Central memory CD4-positive, alpha-beta T cell (primary cell): Measurements from ENCODE around the gene DMC1.

Source experiments
- DNase-seq: peaks from one replicate; pipeline ENCODE4 v3.0.0; 2022

The DMC1 gene

DNA sequence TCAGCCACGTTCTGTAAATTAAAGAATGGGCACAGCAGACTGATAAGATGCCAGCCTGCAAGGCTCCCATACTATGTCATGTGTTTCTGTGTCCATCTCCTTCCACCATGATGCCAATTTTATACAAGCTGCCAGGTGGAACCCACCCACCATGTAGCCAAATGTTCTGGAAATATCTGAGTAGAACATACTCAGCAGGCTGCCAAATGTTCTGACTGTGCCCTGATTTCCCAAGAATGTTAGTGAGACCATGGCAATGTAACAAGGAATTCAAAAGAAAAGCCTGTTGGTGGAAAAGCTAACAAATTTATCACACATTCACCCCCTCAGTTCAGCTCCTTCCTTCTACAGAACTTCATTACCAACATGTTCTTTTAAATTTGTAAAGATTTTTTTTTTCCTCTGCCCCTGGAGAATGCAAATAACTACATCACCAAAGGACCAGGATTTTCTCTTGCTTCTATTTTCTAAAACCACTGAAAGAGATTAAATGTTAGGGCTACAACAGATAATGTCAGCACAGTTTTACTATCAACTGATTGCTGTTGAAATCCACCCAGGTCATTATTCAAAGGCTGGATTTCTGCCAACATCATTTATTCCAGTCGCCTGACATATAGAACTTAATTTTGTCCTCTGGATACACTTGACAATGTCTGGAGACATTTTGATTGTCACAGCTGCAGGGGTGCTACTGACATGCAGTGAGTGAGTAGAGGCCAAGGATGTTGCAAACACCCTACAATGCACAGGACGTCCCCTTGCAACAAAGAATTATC, 3.1 kb downstream of the DMC1 start:
- DNase-seq, result no peak

DNA sequence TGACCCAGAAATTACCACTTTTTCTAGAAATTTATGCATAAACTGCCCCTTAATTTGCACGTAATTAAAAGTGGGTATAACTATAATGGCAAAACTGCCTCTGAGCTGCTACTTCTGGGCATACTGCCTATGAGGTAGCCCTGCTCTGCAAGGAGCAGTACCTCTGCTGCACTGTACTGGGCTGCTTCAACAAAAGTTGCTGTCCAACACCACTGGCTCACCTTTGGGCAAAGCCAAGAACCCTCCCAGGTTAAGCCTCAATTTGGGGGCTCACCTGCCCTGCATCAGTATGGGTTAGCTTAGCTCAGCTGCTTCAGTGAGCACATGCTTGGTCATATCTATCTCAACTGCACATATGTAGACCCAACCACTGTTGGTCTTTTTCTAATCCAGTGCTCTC, 4.5 kb downstream of the DMC1 start:
- DNase-seq, result no peak

DNA sequence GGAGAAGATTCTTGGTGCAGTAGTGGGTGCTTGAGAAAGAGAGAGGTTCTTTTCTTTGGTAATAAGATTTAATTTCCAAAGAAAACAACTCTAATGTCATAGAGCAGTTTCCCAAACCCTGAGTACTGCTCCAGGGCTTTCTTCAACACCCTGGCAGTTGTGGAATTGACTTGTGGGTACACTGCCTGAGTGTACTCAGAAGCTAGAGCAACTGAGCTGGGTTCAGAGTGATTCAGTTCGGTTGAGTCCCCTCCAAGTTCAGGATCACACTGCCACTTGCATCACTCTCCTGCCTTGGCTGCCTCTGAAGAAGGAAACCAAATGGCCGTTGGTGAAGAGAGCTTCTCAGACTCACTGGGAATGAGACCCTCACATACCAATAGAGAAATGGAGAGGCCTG, 5.3 kb downstream of the DMC1 start:
- no peak for DNase-seq

DNA sequence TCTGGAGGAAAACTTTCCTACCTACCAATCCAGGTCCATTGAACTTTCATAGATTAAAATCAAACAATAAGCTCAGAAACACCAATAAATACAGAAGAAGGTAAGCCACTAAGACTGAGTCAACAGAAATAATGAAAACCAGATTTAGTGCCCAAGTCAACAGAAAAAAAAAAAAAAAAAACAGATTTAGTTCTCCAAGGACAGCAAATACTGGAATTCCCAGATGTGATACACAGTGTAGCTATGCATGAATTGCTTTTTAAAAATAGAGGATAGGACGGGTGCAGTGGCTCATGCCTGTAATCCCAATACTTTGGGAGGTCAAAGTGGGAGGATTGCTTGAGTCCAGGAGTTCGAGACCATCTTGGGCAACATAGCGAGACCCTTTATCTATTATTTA, 15.7 kb downstream of the DMC1 start:
- DNase-seq, result no peak

DNA sequence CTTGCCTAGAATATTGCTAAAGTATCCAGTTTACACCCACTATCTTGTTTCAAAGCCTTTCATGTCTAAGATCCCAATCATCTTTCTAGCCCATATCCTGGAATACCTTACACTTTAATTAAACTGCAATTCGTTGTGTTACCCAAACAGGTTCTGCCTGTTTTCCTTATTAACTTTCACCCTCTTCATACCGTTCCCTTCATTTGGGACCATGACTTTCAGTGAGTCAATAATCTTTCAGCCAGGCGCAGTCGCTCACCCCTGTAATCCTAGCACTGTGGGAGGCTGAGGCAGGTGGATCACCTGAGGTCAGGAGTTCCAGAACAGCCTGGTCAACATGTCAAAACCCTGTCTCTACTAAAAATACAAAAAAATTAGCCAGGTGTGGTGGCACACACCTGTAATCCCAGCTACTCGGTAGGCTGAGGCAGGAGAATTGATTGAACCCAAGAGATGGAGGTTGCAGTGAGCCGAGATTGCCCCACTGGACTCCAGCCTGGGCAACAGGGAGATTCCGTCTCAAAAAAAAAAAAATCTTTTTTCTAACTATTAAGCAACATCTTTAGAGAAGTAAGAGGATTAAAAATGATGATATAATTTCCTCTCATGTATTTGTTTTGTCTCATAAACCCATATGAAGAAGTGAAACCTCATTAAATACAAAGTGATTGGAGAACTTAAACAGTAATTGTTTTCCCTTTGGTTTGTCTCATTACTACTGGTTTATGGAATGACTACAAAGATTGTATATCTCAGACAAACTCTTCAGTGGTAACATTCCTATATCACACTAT, 20.7 kb downstream of the DMC1 start:
- DNase-seq, result no peak

DNA sequence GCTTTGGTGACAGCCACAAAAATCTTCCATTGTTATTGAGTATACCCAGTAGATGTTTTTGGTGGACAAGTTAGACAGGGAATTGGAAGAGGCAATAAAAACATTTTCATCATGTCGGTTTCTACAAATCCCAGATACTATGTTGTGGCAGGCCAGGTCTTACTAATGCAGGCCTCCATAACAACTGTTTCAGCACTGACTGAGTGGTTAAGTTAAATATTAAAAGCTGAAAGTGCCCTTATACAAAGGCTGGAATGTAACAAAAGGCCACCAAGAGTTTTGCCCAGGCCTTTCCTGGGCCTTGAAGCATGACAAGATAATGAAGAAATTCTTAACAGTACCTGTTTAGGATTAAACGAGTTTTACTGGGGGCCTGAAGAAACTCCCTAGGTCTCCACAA, 29.3 kb downstream of the DMC1 start:
- no peak for DNase-seq

DNA sequence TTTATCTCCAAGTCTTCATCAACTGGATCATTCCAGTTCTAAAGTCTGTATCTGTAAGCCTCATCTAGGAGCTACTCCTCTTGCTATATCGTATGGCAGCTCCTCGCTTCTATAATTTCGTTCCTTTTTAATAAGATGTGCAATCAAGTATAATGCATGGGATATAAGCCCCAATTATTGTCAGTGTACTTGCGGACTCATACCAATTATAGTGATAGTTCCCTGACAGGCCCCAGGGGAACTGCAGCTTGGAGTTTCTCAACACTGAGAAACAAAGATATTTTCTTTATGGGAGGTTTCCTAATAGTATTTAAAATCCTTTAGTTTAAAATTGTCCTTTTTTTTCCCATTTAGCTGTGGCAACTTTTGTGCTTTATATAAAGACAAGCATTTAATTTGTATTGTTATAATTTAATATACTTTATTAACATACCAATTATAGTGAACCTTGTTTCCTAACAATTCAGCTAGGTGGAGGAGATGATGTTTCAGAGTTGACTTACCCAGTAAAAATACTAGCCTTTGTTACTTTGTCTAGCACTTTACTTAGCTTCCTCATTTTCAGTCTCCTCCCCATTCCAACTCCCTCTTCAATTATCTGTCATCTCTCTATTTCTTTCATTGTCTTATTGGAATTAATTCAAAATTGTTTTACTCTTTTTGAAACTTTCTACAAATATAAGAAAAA, 38.6 kb downstream of the DMC1 start:
- no peak for DNase-seq

DNA sequence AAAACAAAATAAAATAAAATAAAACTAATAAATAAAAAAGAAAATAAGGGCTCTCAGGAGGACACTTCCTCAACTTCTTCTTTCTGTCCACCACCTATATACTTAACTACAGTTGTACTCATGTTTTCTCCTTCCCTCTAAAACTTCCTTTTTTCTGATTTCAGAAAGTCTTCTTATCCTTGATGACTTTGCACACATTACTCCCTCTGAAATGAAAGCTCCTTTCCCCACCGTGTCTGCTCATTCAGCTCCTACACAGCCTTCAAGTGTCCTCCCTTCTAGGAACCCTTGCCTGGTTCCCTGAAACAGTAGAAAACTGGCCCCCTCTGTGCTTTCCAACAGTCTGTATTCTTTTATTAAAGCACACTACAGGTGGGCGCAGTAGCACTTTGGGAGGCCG, 45.6 kb downstream of the DMC1 start:
- no peak for DNase-seq

DNA sequence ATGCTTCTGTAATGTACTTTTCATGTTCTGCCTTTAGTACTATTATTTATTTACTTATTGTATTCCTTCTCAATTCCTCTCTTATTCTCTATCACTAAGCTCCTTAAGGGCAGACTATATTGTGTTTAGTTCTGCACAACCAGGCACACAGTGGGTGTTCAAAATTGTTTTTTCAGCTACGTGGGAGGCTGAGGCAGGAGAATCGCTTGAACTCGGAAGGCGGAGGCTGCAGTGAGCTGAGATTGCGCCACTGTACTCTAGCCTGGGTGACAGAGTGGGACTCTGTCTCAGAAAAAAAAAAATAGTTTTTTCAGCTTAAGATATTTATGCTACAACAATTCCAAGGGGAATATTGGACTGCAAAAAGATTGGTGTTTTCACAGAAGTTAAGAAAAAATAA, 46.5 kb downstream of the DMC1 start:
- DNase-seq, result no peak

DNA sequence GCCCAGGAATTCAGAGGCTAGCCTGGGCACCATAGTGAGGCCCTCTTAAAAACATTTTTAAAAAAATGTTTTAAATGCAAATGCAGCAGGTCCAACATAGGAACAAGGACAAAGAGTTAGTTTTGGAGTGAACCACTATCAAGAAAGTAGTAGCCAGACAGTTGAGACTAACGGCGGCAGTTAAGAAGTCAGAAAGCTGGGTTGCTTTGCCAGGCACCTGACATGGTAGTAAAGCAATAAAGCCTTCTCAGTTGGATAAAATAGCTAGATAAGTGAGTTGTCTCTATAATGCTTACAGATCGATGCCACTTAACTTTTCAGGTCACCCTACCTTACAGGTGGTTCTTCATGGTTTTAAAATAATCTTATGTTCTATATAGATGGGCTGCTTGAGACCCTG, 47.0 kb downstream of the DMC1 start:
- DNase-seq, result no peak

DNA sequence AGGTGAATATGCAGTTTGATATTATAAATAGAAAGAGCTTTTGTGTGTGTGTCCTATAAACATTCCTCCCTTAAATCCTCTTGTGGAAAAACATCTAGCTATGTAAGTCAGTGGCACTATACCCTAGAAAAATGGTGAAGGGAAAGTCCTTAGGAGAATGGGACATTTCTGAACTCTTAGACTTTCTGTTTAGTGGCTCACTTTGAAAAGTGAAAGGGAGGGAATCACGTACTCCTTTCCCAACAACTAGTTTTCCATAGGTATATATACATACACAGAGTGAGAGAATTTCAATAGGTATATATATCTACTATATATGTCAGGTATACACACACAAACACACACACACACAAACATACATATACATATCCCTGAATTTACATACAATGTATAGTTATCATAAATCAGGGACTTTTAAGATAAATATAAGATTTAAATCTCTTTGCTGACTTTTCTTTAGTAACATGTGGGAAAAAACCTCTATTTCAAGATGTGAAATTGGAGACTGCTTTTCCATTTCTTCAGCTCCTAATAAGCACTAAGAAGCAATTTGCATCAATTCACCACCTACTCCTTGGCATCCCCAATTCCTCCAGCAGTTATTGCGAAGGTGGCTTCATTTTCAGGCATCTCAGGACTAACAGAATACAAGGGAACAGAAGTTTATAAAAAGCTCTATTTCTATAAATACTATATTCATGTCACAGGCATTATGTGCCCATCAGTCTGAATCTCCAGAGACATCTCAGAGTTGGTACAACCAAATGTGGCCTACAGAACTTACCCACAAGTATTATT, 50.3 kb downstream of the DMC1 start:
- DNase-seq, result no peak

DNA sequence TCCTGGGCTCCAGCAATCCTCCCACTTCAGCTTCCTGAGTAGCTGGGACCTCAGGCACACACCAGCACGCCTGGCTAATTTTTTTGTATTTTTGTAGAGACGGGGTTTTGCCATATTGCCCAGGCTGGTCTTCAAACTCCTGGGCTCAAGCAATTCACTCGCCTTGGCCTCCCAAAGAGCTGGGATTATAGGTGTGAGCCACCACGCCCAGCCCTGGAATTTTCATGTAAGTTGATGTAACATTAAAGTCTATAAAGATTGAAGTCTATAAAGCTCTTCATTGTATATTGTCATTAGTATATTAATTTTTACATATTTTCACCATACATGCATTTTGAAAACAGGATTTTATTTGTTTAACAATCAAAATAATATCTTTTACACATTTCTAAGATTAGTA, 51.4 kb downstream of the DMC1 start:
- DNase-seq, result no peak

DNA sequence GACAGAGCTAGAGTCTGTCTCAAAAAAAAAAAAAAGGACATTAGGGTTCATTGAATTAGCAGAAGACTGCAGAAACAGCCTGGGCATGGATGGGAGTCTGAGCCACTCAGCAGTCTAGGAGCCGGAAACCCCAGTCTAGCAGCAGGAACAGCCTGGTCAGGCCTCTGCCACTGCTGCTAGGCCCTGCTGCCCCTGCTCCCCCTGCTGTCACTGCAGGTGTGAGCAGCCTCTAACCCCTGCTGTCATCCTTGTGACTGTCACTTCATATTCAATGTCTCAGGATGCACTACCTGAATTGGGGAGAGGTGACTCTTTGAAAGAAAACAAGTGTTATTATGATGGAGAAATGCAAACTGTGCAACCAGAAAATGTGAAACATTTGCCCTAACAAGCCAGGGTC, 56.9 kb downstream of the DMC1 start:
- peak; percentile 20 for DNase-seq

DNA sequence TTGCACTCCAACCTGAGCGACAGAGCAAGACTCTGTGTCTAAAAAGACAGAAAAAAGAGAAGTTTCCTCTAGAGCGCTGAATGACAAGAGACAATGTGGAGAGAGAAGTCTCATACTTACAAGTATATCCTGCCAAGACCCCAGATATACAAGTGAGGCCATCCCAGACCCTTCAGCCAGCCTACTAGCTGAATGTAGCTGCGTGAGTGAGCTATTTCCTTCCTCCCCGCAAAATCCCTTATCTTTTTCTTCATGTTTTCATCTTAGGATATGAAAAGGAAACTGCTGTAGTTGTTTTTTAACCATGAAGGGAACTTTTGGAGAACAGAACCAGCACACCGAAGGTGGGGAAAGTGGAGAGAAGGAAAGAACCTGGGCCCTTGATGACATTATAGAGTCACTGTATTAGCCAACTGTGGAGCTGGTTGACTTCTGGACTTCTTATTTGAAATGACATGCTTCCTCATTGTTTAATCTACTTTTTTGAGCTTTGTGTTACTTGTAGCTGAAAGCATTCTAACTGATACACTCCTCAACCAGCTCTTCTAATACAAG, 59.5 kb downstream of the DMC1 start:
- DNase-seq, result no peak

DNA sequence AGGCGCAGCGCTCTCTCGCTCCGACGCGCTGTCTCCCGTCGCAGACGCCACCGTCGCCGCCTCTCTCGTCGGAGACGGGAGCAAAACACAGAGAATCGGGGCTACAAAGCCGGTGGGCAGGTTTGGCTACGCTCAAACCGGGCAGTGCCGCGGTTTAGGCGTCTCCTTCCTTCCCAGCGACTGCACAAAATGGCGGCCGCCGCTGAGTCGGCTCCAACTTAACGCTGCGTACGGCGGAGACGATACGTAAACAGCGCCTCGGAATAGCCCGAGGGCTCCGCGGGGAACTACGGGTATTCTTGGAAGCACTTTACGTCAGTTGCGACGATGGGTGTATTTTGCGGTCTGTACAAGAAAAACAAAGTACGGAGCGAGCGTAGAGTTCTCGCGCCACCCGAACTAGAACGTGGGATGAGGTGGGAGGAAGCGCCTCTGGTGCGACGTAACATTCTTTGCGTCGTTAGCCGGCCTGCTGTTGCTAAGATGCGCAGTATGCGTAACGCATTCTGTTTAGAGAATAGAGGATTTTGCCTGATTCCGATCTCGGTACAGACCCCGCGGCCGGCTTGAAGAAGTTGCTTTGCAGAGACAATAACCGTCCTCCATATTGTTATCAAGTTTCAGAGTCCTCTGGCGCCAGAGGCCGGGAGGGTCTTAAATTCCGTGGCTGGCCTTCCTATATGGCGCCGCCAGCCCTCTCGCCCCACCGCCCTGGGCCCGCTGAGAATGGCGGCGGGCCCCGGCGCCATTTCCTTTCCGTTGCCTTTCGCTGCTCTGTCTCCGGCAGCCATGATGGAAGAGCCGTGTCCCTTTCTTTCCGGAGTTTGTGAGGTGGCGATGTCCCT, 63.6 kb downstream of the DMC1 start, which contains the start of gene DDX17:
Gene DDX17, minus strand, starts transcription at position 194 of the 845 bp plus-strand sequence.
- DNase-seq, result peak; percentile 94

DNA sequence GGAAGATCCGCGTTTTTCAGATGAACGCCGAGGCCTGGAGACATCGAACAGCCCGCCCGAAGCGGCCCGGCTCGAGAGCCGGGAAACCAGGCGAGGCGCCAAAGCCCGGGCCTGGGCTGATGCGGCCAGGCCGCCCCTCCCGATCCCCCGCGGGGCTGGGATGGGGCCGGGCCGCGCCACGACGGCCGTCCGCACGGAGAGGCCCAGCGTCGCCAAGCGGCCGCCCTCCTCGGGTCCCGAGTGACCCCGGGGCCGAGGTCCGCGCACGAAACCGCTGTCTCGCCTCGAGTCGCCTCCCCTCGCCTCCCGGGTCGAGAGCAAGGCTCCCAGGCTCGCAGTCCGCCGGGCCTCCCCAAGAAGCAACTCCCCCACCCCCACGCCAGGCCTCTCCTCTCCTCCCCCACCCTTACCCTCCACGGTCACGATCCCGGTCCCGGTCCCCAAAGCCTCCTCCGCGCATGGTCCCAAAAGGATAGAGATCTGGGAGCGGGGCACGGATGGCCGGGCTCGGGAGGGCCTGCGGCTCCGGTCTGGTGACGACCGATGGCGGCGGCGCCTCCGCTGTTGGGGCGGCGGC, 64.4 kb downstream of the DMC1 start:
- DNase-seq, result no peak

DNA sequence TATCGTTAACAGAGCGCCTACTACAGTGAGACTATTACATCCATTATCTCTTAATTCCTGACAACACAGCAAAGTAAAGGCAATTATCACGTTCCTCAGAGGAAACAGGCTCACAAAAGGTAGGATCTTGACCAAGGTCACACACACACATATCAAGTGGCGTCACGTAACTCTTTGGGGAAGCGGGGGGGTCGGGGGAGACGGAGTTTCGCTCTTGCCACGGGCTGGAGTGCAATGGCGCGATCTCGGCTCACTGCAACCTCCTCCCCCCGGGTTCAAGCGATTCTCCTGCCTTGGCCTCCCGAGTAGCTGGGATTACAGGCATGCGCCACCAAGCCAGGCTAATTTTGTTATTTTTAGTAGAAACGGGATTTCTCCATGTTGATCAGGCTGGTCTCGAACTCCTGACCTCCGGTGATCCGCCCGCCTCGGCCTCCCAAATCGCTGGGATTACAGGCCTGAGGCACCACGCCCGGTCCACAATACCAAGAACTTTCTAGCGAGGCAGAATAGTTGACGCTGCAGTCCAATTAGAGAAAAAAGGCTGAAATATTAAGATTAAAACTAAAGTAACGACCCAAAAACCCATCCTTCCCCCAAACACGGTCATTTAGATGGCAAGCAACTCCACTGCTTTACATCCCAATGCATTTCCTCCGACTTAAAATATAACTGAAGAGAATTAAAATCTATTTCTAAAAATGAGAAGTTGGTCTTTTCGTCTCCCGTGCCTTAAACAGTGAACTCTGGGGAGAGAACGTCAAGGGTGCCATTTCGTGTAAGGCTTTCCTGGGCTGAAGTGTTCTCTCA, 65.0 kb downstream of the DMC1 start:
- peak; percentile 50 for DNase-seq

DNA sequence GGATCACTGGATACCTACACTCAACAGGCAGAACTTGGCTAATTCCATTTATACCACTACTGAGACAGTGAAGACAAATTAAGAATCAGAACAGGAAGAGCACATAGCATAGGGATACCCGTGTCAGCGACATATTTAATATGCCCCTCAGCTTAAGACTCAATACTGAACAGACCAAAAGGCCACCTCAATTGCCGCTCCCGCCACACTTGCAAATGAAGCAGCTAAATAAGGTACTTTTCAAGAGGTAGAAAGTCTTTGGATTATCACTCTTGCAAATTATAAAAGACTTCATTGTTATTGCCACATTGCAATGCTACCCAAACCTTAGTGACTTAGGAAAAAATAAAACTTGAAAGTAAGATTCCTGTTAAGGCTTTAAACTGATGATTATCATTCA, 67.0 kb downstream of the DMC1 start:
- DNase-seq, result no peak

DNA sequence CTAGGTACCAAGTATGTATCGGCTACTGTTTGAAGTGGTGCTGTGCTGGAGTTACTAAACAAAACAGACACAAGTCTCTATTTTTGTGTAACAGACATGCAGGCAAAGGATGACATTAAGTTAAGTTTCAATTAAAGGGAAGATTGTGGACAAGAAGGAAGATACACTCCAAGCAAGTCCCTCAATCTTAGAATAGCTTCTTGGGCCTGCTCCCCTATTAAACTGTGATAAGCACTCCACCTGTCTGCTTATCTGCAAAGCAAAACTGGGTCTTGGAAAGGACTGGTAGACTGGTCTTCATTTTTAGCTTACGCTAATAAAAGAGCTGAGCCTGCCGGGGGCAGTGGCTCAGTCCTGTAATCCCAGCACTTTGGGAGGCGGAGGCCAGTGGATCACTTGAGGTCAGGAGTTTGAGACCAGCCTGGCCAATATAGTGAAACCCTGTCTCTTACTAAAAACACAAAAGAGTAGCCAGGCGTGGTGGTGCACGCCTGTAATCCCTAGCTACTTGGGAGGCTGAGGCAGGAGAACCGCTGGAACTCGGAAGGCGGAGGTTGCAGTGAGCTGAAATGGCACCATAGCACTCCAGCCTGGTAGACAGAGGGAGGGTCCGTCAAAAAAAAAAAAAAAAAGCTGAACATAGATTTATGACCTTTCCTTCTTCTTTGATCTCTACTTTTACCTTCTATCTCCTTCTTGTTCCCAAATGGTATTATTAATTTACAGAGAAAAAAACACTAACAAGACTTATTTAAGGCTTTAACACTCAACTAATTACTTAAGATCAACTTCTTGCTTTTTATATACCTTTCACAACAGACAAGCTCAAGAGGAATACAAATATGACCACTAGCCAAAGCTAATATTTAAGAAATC, 67.9 kb downstream of the DMC1 start:
- DNase-seq, result no peak
